HFFc6 (cell line): ENCODE measurements around the gene UGT1A6. TPM values are rescaled to one million over a fixed set of nuclear protein-coding genes. Genes with fewer than 3 reads are reported as not detected.

Experiments used
- DNase-seq: peaks from one replicate; pipeline ENCODE4 v3.0.0-alpha.2; 2018
- H3K27ac Mint-ChIP-seq: 2 replicates; pipeline ENCODE4 v1.8.0; 2020; ENCODE audit warnings: mild to moderate bottlenecking, mixed read lengths
- H3K27me3 Mint-ChIP-seq: 2 replicates; pipeline ENCODE4 v1.8.0; 2021; ENCODE audit warnings: mild to moderate bottlenecking, moderate library complexity, mixed read lengths; ENCODE audit not compliant: insufficient read depth
- H3K36me3 Mint-ChIP-seq: 2 replicates; pipeline ENCODE4 v1.8.0; 2021; ENCODE audit warnings: low read depth, mixed read lengths
- H3K4me1 Mint-ChIP-seq: 2 replicates; pipeline ENCODE4 v1.8.0; 2020; ENCODE audit warnings: low read depth, mixed read lengths
- H3K4me3 Mint-ChIP-seq: 2 replicates; pipeline ENCODE4 v1.8.0; 2020; ENCODE audit warnings: mild to moderate bottlenecking, moderate library complexity, mixed read lengths
- H3K9me3 Mint-ChIP-seq: 2 replicates; pipeline ENCODE4 v1.8.0; 2020; ENCODE audit warnings: mild to moderate bottlenecking, mixed read lengths
- CTCF ChIP-seq: fragments of 200-600 bp; sonication (generic); IDR thresholded peaks from 2 replicates; pipeline ENCODE4 v1.5.0; 2021; ENCODE audit warnings: antibody characterized with exemption, mild to moderate bottlenecking
- total RNA-seq, 6 experiments: library from RNA; stranded (reverse); fragmentation: NEBNext Ultra II Directional; extraction: Animal tissue kit (Norgen Biotek cat#: 25700); gene quantifications; 2 replicates in 1 of 6; 3 replicates in 5 of 6; pipeline ENCODE4 v1.2.3, GENCODE V29; 2021

Gene UGT1A6
- total RNA-seq, 6 experiments from 2014 or later: not detected

GRCh38 chr2:233807215-233807865 lies 114.7 kb downstream of the UGT1A6 start:
- Mint-ChIP-seq H3K4me1 (no peaks in the 10 kb centered on the region), H3K27ac (no peak overlapping the region)
- peak; percentile 19; the same call in 1 of the 2 replicates for TF ChIP-seq CTCF

GRCh38 chr2:233807966-233808935 lies 115.6 kb downstream of the UGT1A6 start:
- TF ChIP-seq CTCF: no peak
- H3K27ac Mint-ChIP-seq: no peak overlapping the region
- no peak overlapping the region for H3K4me3 Mint-ChIP-seq
- no peak for DNase-seq
- no peaks in the 10 kb centered on the region for H3K9me3 Mint-ChIP-seq
- H3K36me3 Mint-ChIP-seq: no peaks in the 10 kb centered on the region
- no peaks in the 10 kb centered on the region for H3K4me1 Mint-ChIP-seq
- peaks cover 14% of the 10 kb centered on the region for H3K27me3 Mint-ChIP-seq

More at GRCh38 chr2:233807215-233807865, 114.7 kb downstream of the UGT1A6 start:
- DNase-seq: no peak
- Mint-ChIP-seq H3K9me3 (no peaks in the 10 kb centered on the region), H3K36me3 (no peaks in the 10 kb centered on the region), H3K27me3 (peaks cover 16% of the 10 kb centered on the region), H3K4me3 (no peak overlapping the region)

GRCh38 chr2:233810385-233810784 lies 117.7 kb downstream of the UGT1A6 start:
- DNase-seq: no peak
- Mint-ChIP-seq H3K4me3 (no peak overlapping the region), H3K27ac (no peak overlapping the region), H3K27me3 (peaks cover 5% of the 10 kb centered on the region), H3K36me3 (no peaks in the 10 kb centered on the region), H3K4me1 (no peaks in the 10 kb centered on the region), H3K9me3 (no peaks in the 10 kb centered on the region)
- TF ChIP-seq CTCF: no peak

GRCh38 chr2:233811087-233811486 lies 118.4 kb downstream of the UGT1A6 start:
- Mint-ChIP-seq H3K36me3 (no peaks in the 10 kb centered on the region), H3K27ac (no peak overlapping the region), H3K9me3 (no peaks in the 10 kb centered on the region), H3K4me3 (no peak overlapping the region), H3K4me1 (no peaks in the 10 kb centered on the region), H3K27me3 (peaks cover 5% of the 10 kb centered on the region)
- no peak for TF ChIP-seq CTCF
- no peak for DNase-seq

GRCh38 chr2:233811732-233812131 lies 119.0 kb downstream of the UGT1A6 start:
- Mint-ChIP-seq H3K36me3 (no peaks in the 10 kb centered on the region), H3K4me3 (no peak overlapping the region), H3K27me3 (peaks cover 5% of the 10 kb centered on the region), H3K27ac (no peak overlapping the region), H3K4me1 (no peaks in the 10 kb centered on the region), H3K9me3 (no peaks in the 10 kb centered on the region)
- DNase-seq: no peak
- no peak for TF ChIP-seq CTCF
